Stimulated activated CD4-positive, alpha-beta T cell treated with anti-CD3 and anti-CD28 coated beads, TNF-alpha, amount 100 ng/mL, for 24 hours (primary cell): ENCODE data around the gene TECPR1.
"Not testable (repeated sequence)": the region's sequence is repeated elsewhere in the genome, so short reads cannot be mapped to it uniquely, and the experiment has no call there.

Experiments used
- DNase-seq, 3 experiments: peaks; one replicate each; pipeline ENCODE4 v3.0.0-alpha.2; 2020; ENCODE audit warnings: low read depth in 3 of 3

The TECPR1 gene

GRCh38 chr7:98225913-98226614 lies 26.0 kb downstream of the TECPR1 start:
- DNase-seq: no peak

- DNase-seq: no peak
These were observed 27.3 kb downstream of the TECPR1 start for GRCh38 chr7:98224701-98225181.

- DNase-seq: no peak
These were observed 27.9 kb downstream of the TECPR1 start for GRCh38 chr7:98223898-98224700.

GRCh38 chr7:98223351-98223897 lies 28.6 kb downstream of the TECPR1 start:
- no peak for DNase-seq

- no peak for DNase-seq
These were observed 29.4 kb downstream of the TECPR1 start for GRCh38 chr7:98222533-98223195.

GRCh38 chr7:98221611-98222532 lies 30.2 kb downstream of the TECPR1 start:
- no peak for DNase-seq

GRCh38 chr7:98219382-98219781 lies 32.6 kb downstream of the TECPR1 start:
- DNase-seq: not testable (repeated sequence)

- DNase-seq: no peak
These were observed 34.1 kb downstream of the TECPR1 start for GRCh38 chr7:98217623-98218582.

- no peak for DNase-seq
These were observed 35.0 kb downstream of the TECPR1 start for GRCh38 chr7:98216941-98217622.

- no peak for DNase-seq
These were observed 36.2 kb downstream of the TECPR1 start for GRCh38 chr7:98215561-98216495.

GRCh38 chr7:98214811-98215321 lies 37.2 kb downstream of the TECPR1 start:
- no peak for DNase-seq

- no peak for DNase-seq
These were observed 37.9 kb downstream of the TECPR1 start for GRCh38 chr7:98213888-98214810.

GRCh38 chr7:98213296-98213887 lies 38.6 kb downstream of the TECPR1 start:
- DNase-seq: no peak

GRCh38 chr7:98212532-98213041 lies 39.4 kb downstream of the TECPR1 start:
- no peak for DNase-seq

- DNase-seq: no peak
These were observed 40.1 kb downstream of the TECPR1 start for GRCh38 chr7:98211676-98212531.
